Activated CD8-positive, alpha-beta T cell treated with anti-CD3 and anti-CD28 coated beads for 36 hours (primary cell): Measurements from ENCODE around the gene PLXNB2. TPM values are rescaled to one million over a fixed set of nuclear protein-coding genes. Genes with fewer than 3 reads are reported as not detected.
A peak's percentile ranks its signal among the peaks of the same experiment; 100 is the strongest.

Source experiments
- ATAC-seq: fragments of 200-7000 bp; cut with Tn5 transposase; one replicate; pipeline ENCODE4 v1.10.0; 2021; ENCODE audit warnings: mild to moderate bottlenecking, moderate library complexity
- CTCF ChIA-PET: fragments of 350-600 bp; sonication (Branson Sonifier 250); formaldehyde crosslinking; loops from one replicate; lab custom pipeline; 2021; ENCODE audit warnings: antibody characterized with exemption; lab: Charles Lee
- POLR2A ChIA-PET: fragments of 350-600 bp; sonication (Branson Sonifier 250); formaldehyde crosslinking; loops from one replicate; lab custom pipeline; 2021; ENCODE audit warnings: antibody characterized with exemption; lab: Charles Lee
- DNase-seq: peaks from one replicate; pipeline ENCODE4 v3.0.0-alpha.2; 2020
- H3K27ac Mint-ChIP-seq: one replicate; pipeline ENCODE4 v1.8.0; 2021; ENCODE audit warnings: mild to moderate bottlenecking, mixed read lengths
- H3K27me3 Mint-ChIP-seq: one replicate; pipeline ENCODE4 v1.8.0; 2021; ENCODE audit warnings: mixed read lengths
- H3K36me3 Mint-ChIP-seq: one replicate; pipeline ENCODE4 v1.8.0; 2021; ENCODE audit warnings: low read depth, mixed read lengths
- H3K4me1 Mint-ChIP-seq: one replicate; pipeline ENCODE4 v1.8.0; 2021; ENCODE audit warnings: low read depth, mixed read lengths
- H3K4me3 Mint-ChIP-seq: one replicate; pipeline ENCODE4 v1.8.0; 2021; ENCODE audit warnings: mild to moderate bottlenecking, moderate library complexity, mixed read lengths
- H3K9me3 Mint-ChIP-seq: one replicate; pipeline ENCODE4 v1.8.0; 2021; ENCODE audit warnings: mixed read lengths
- intact Hi-C: fragments of 100-400 bp; cut with micrococcal nuclease; formaldehyde crosslinking; loops from one replicate; pipeline ENCODE4 v1.10.0; 2022
- total RNA-seq, 2 experiments: library from RNA; stranded (reverse); gene quantifications; one replicate each; pipeline ENCODE4 v1.2.3, GENCODE V29; 2021
- TF ChIP-seq, protein P1 (sequence below): fragments of 200-600 bp; IDR thresholded peaks from one replicate; pipeline ENCODE4 v1.8.0; 2022; ENCODE audit warnings: antibody characterized with exemption, mild to moderate bottlenecking

PLXNB2 gene
- total RNA-seq: 10 to 100 TPM; 22.1 to 26.4 TPM

- no peaks in the 10 kb centered on the region for H3K36me3 Mint-ChIP-seq
- H3K9me3 Mint-ChIP-seq: no peaks in the 10 kb centered on the region
- POLR2A ChIA-PET: interaction anchor here (0.6 to 1.9 kb wide), 4 partner anchors 8 to 13 kb away, joined by 3 to 8 read pairs (median 4); no protein-coding TSS in a partner anchor
- H3K27me3 Mint-ChIP-seq: peaks cover 13% of the 10 kb centered on the region
- peak; percentile 41 for DNase-seq
- ATAC-seq: peak; percentile 41
- intact Hi-C loops: no loop called here
- H3K4me3 Mint-ChIP-seq: peak within 1 kb of the TSS; percentile 33
- TF ChIP-seq, protein P1, sequence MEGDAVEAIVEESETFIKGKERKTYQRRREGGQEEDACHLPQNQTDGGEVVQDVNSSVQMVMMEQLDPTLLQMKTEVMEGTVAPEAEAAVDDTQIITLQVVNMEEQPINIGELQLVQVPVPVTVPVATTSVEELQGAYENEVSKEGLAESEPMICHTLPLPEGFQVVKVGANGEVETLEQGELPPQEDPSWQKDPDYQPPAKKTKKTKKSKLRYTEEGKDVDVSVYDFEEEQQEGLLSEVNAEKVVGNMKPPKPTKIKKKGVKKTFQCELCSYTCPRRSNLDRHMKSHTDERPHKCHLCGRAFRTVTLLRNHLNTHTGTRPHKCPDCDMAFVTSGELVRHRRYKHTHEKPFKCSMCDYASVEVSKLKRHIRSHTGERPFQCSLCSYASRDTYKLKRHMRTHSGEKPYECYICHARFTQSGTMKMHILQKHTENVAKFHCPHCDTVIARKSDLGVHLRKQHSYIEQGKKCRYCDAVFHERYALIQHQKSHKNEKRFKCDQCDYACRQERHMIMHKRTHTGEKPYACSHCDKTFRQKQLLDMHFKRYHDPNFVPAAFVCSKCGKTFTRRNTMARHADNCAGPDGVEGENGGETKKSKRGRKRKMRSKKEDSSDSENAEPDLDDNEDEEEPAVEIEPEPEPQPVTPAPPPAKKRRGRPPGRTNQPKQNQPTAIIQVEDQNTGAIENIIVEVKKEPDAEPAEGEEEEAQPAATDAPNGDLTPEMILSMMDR: no peak
- CTCF ChIA-PET: interaction anchor here (0.9 to 1.7 kb wide), 5 partner anchors 10 to 30 kb away, joined by 3 to 4 read pairs (median 3); no protein-coding TSS in a partner anchor
- H3K27ac Mint-ChIP-seq: no peak within 1 kb of the TSS
- H3K4me1 Mint-ChIP-seq: peaks cover 15% of the 10 kb centered on the region
Observed at GRCh38 chr22:50306753-50307749, at the start of gene PLXNB2. PLXNB2 (minus strand) TSS chr22:50307646; CDS start chr22:50290584, 17,062 bp downstream.

GRCh38 chr22:50357222-50357621 lies 49.8 kb upstream of the PLXNB2 start:
- no peaks in the 10 kb centered on the region for H3K27me3 Mint-ChIP-seq
- peaks cover 28% of the 10 kb centered on the region for H3K36me3 Mint-ChIP-seq
- TF ChIP-seq, protein P1: no peak
- H3K27ac Mint-ChIP-seq: peak overlapping the region; percentile 39
- no peaks in the 10 kb centered on the region for H3K9me3 Mint-ChIP-seq
- ATAC-seq (no peak), DNase-seq (no peak)
- intact Hi-C loops: no loop called here
- ChIA-PET CTCF (interaction anchor here (1.5 kb wide), 1 partner anchor 10 kb away, joined by 3 read pairs; no protein-coding TSS in a partner anchor), POLR2A (interaction anchor here (0.7 kb wide), 1 partner anchor 44 kb away, joined by 4 read pairs; no protein-coding TSS in a partner anchor)
- H3K4me1 Mint-ChIP-seq: peaks cover 43% of the 10 kb centered on the region
- no peak overlapping the region for H3K4me3 Mint-ChIP-seq

DNA sequence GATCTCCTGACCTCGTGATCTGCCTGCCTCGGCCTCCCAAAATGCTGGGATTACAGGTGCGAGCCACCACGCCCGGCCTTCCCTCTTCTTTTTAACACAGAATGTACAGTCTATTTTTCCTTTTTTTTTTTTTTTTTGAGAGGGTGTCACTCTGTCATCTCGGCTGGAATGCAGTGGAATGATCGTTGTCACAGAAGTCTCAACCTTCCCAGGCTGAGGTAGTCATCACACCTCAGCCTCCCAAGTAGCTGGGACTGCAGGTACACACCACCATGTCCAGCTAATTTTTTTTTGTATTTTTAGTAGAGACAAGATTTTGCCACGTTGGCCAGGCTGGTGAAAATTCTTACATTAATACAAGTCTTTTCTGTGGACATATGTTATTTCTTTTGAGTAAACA lies 48.7 kb upstream of the PLXNB2 start:
- Mint-ChIP-seq H3K4me1 (peaks cover 32% of the 10 kb centered on the region), H3K9me3 (no peaks in the 10 kb centered on the region), H3K27me3 (no peaks in the 10 kb centered on the region), H3K27ac (no peak overlapping the region), H3K4me3 (no peak overlapping the region), H3K36me3 (peaks cover 30% of the 10 kb centered on the region)
- TF ChIP-seq, protein P1: no peak
- no peak for DNase-seq
- intact Hi-C loops: no loop called here
- CTCF ChIA-PET: no interaction called here
- no peak for ATAC-seq
- POLR2A ChIA-PET: interaction anchor here (0.6 kb wide), 1 partner anchor 13 kb away, joined by 3 read pairs; no protein-coding TSS in a partner anchor

GRCh38 chr22:50348058-50348457 lies 40.6 kb upstream of the PLXNB2 start:
- peaks cover under 1% of the 10 kb centered on the region for H3K4me1 Mint-ChIP-seq
- peaks cover 10% of the 10 kb centered on the region for H3K36me3 Mint-ChIP-seq
- POLR2A ChIA-PET: no interaction called here

More at GRCh38 chr22:50348058-50348457, 40.6 kb upstream of the PLXNB2 start:
- H3K27me3 Mint-ChIP-seq: no peaks in the 10 kb centered on the region
- no peak for ATAC-seq
- no peak overlapping the region for H3K27ac Mint-ChIP-seq
- DNase-seq: no peak
- CTCF ChIA-PET: no interaction called here
- TF ChIP-seq, protein P1: no peak
- H3K4me3 Mint-ChIP-seq: no peak overlapping the region
- H3K9me3 Mint-ChIP-seq: no peaks in the 10 kb centered on the region
- intact Hi-C loops: no loop called here
